ENCODE data around the gene LRP2BP. TPM values are rescaled to one million over a fixed set of nuclear protein-coding genes. Genes with fewer than 3 reads are reported as not detected.

LRP2BP gene
- total RNA-seq, 3 donors from 2014 or later: 0.96 to 2.3 (median 1.6) TPM

- peak overlapping the region; percentile 76 to 89 (median 86) for H3K4me3 ChIP-seq
- H3K36me3 ChIP-seq: no peaks in the 10 kb centered on the region
- no peaks in the 10 kb centered on the region for H3K4me1 ChIP-seq
- intact Hi-C loops (cut with DNase I; ENCODE audit: low total_unique reads): loop anchor here (10.0 kb wide), 1 partner anchor 191 kb away; the partner anchor contains the start of genes CFAP97 and SNX25
- H3K9me3 ChIP-seq: no peaks in the 10 kb centered on the region
- H3K27ac ChIP-seq: peak overlapping the region; percentile 99 to 100
- TF ChIP-seq POLR2A (IDR thresholded peaks at IDR 0.05) (peak; percentile 83), POLR2AphosphoS5 (IDR thresholded peaks at IDR 0.05) (peak; percentile 79 to 87 (median 85)), CTCF (IDR thresholded peaks at IDR 0.05) (peak in 1 of 3 donors; percentile 29)
- no peaks in the 10 kb centered on the region for H3K27me3 ChIP-seq
- peak; percentile 97 to 98 for DNase-seq (ENCODE audit: low spot score in 2 of 2)
Measured at GRCh38 chr4:185395956-185396723, 416 bp upstream of the LRP2BP start.

GRCh38 chr4:185394568-185395237 is 1.0 kb downstream of the LRP2BP start:
- H3K27me3 ChIP-seq: no peaks in the 10 kb centered on the region
- H3K4me1 ChIP-seq: no peaks in the 10 kb centered on the region
- intact Hi-C loops (cut with DNase I; ENCODE audit: low total_unique reads): loop anchor here (10.0 kb wide), 1 partner anchor 190 kb away; the partner anchor contains the start of genes CFAP97 and SNX25
- H3K27ac ChIP-seq: peak overlapping the region; percentile 31 to 99
- no peak for DNase-seq (ENCODE audit: low spot score in 2 of 2)
- no peaks in the 10 kb centered on the region for H3K9me3 ChIP-seq
- no peaks in the 10 kb centered on the region for H3K36me3 ChIP-seq
- TF ChIP-seq CTCF (IDR thresholded peaks at IDR 0.05) (no peak), POLR2AphosphoS5 (IDR thresholded peaks at IDR 0.05) (no peak), POLR2A (IDR thresholded peaks at IDR 0.05) (no peak)
- H3K4me3 ChIP-seq: peak overlapping the region; percentile 76 to 89 (median 86)

GRCh38 chr4:185392156-185392555 is 3.6 kb downstream of the LRP2BP start:
- H3K4me1 ChIP-seq: no peaks in the 10 kb centered on the region
- H3K36me3 ChIP-seq: no peaks in the 10 kb centered on the region
- DNase-seq (ENCODE audit: low spot score in 2 of 2): no peak
- H3K27me3 ChIP-seq: no peaks in the 10 kb centered on the region
- intact Hi-C loops (cut with DNase I; ENCODE audit: low total_unique reads): loop anchor here (10.0 kb wide), 1 partner anchor 187 kb away; the partner anchor contains the start of genes CFAP97 and SNX25
- no peak overlapping the region for H3K4me3 ChIP-seq
- no peak overlapping the region for H3K27ac ChIP-seq
- no peak for TF ChIP-seq POLR2A (IDR thresholded peaks at IDR 0.05)
- no peak for TF ChIP-seq CTCF (IDR thresholded peaks at IDR 0.05)
- TF ChIP-seq POLR2AphosphoS5 (IDR thresholded peaks at IDR 0.05): no peak
- no peaks in the 10 kb centered on the region for H3K9me3 ChIP-seq

- Histone ChIP-seq H3K9me3 (no peaks in the 10 kb centered on the region), H3K36me3 (no peaks in the 10 kb centered on the region), H3K27me3 (no peaks in the 10 kb centered on the region), H3K27ac (no peak overlapping the region), H3K4me1 (no peaks in the 10 kb centered on the region), H3K4me3 (no peak overlapping the region)
- intact Hi-C loops (cut with DNase I; ENCODE audit: low total_unique reads): loop anchor here (10.0 kb wide), 1 partner anchor 186 kb away; the partner anchor contains the start of genes CFAP97 and SNX25
- no peak for DNase-seq (ENCODE audit: low spot score in 2 of 2)
- no peak for TF ChIP-seq CTCF (IDR thresholded peaks at IDR 0.05)
- no peak for TF ChIP-seq POLR2AphosphoS5 (IDR thresholded peaks at IDR 0.05)
- TF ChIP-seq POLR2A (IDR thresholded peaks at IDR 0.05): no peak
Measured at GRCh38 chr4:185390941-185391340, 4.8 kb downstream of the LRP2BP start.

GRCh38 chr4:185387957-185388356 is 7.8 kb downstream of the LRP2BP start:
- H3K27ac ChIP-seq: no peak overlapping the region
- no peaks in the 10 kb centered on the region for H3K4me1 ChIP-seq
- intact Hi-C loops (cut with DNase I; ENCODE audit: low total_unique reads): no loop called here
- no peaks in the 10 kb centered on the region for H3K27me3 ChIP-seq
- no peaks in the 10 kb centered on the region for H3K9me3 ChIP-seq
- no peak for DNase-seq (ENCODE audit: low spot score in 2 of 2)
- TF ChIP-seq CTCF (IDR thresholded peaks at IDR 0.05) (no peak), POLR2A (IDR thresholded peaks at IDR 0.05) (no peak), POLR2AphosphoS5 (IDR thresholded peaks at IDR 0.05) (no peak)
- no peaks in the 10 kb centered on the region for H3K36me3 ChIP-seq
- no peak overlapping the region for H3K4me3 ChIP-seq

Measured in breast epithelium (tissue), 4 donors.